Ishikawa (cell line): ENCODE measurements around the gene SPEF2.

ENCODE experiments used
- CREB1 ChIP-seq: IDR thresholded peaks from 2 replicates; pipeline ENCODE4 v1.6.1; 2012; ENCODE audit warnings: low read depth
- EP300 ChIP-seq: IDR thresholded peaks from 2 replicates; pipeline ENCODE4 v1.6.1; 2012; ENCODE audit warnings: borderline replicate concordance
- FOXM1 ChIP-seq: IDR thresholded peaks from 2 replicates; pipeline ENCODE4 v1.6.1; 2012; ENCODE audit warnings: low read depth, borderline replicate concordance
- MAX ChIP-seq: IDR thresholded peaks from 2 replicates; pipeline ENCODE4 v1.6.1; 2012
- NFIC ChIP-seq: IDR thresholded peaks from 2 replicates; pipeline ENCODE4 v1.6.1; 2012
- RAD21 ChIP-seq: IDR thresholded peaks from 2 replicates; pipeline ENCODE4 v1.6.1; 2012; ENCODE audit warnings: low read depth
- REST ChIP-seq: IDR thresholded peaks from 2 replicates; pipeline ENCODE4 v1.6.1; 2012; ENCODE audit warnings: low read depth, mild to moderate bottlenecking
- USF1 ChIP-seq: IDR thresholded peaks from 2 replicates; pipeline ENCODE4 v1.6.1; 2012
- YY1 ChIP-seq: IDR thresholded peaks from 2 replicates; pipeline ENCODE4 v1.6.1; 2012; ENCODE audit warnings: low read depth
- ZBTB7A ChIP-seq: IDR thresholded peaks from 2 replicates; pipeline ENCODE4 v1.6.1; 2012; ENCODE audit warnings: low read depth

- TF ChIP-seq YY1 (no peak), FOXM1 (no peak), EP300 (no peak), NFIC (no peak), RAD21 (no peak), CREB1 (no peak), MAX (no peak), USF1 (no peak), REST (no peak), ZBTB7A (no peak)
These were observed 55.3 kb downstream of the SPEF2 start for GRCh38 chr5:35672995-35673394.
